Breast epithelium (tissue), 4 donors: ENCODE results near the gene GRPEL1. TPM values are rescaled to one million over a fixed set of nuclear protein-coding genes. Genes with fewer than 3 reads are reported as not detected.

Experiments
- DNase-seq, 2 donors: peaks; one replicate each; pipeline ENCODE4 v3.0.0-alpha.2; 2019; ENCODE audit warnings: low spot score in 2 of 2
- H3K27ac ChIP-seq, 2 donors: fragments of 200-600 bp; sonication (generic) in 1 of 2; one replicate each; pipeline ENCODE4 v1.5.1; 2016 to 2019; ENCODE audit warnings: mild to moderate bottlenecking in 1 of 2
- H3K27me3 ChIP-seq, 2 donors: fragments of 200-600 bp; sonication (generic) in 1 of 2; one replicate each; pipeline versions ENCODE4 v1.5.1 to v1.6.0; 2017 to 2019; ENCODE audit warnings: control low read depth in 1 of 2, mild to moderate bottlenecking in 1 of 2
- H3K36me3 ChIP-seq: fragments of 200-600 bp; one replicate; pipeline ENCODE4 v1.5.1; 2019
- H3K4me1 ChIP-seq, 2 donors: fragments of 200-600 bp; sonication (generic); one replicate each; pipeline ENCODE4 v1.5.1; 2016 to 2019; ENCODE audit warnings: control low read depth in 1 of 2
- H3K4me3 ChIP-seq, 3 donors: fragments of 200-600 bp; sonication (generic); 1 replicate in 2 of 3; 2 replicates in 1 of 3; pipeline ENCODE4 v1.5.1; 2016 to 2019; ENCODE audit warnings: mild to moderate bottlenecking in 3 of 3, moderate library complexity in 2 of 3
- H3K9me3 ChIP-seq, 2 donors: fragments of 200-600 bp; sonication (generic) in 1 of 2; one replicate each; pipeline ENCODE4 v1.5.1; 2016 to 2019; ENCODE audit warnings: control low read depth in 1 of 2
- POLR2A ChIP-seq: fragments of 450-650 bp; IDR thresholded peaks from one replicate; pipeline ENCODE4 v1.6.1; 2016; ENCODE audit warnings: antibody characterized with exemption, mild to moderate bottlenecking, moderate library complexity
- POLR2AphosphoS5 ChIP-seq, 3 donors: sonication (generic); formaldehyde crosslinking; IDR thresholded peaks; one replicate each; pipeline ENCODE4 v1.6.1; 2017; ENCODE audit warnings: antibody characterized with exemption in 3 of 3
- intact Hi-C: fragments of 100-400 bp; cut with DNase I; formaldehyde crosslinking; loops from one replicate; pipeline ENCODE4 v1.15.1; 2023; ENCODE audit warnings: low total_unique reads
- total RNA-seq, 3 donors: library from RNA; depleted of rRNA; stranded (reverse); fragments of >200 nt; gene quantifications; one replicate each; pipeline ENCODE4 v1.1.0, GENCODE V29; 2016
- TF ChIP-seq, protein P1 (sequence below), 3 donors: fragments of 450-650 bp; IDR thresholded peaks; one replicate each; pipeline ENCODE4 v1.5.1; 2016 to 2017; ENCODE audit warnings: antibody characterized with exemption in 3 of 3, mild to moderate bottlenecking in 3 of 3, moderate library complexity in 3 of 3

GRPEL1 gene
- total RNA-seq, 3 donors from 2014 or later, result 20.2 to 24.1 (median 22.6) TPM

DNA sequence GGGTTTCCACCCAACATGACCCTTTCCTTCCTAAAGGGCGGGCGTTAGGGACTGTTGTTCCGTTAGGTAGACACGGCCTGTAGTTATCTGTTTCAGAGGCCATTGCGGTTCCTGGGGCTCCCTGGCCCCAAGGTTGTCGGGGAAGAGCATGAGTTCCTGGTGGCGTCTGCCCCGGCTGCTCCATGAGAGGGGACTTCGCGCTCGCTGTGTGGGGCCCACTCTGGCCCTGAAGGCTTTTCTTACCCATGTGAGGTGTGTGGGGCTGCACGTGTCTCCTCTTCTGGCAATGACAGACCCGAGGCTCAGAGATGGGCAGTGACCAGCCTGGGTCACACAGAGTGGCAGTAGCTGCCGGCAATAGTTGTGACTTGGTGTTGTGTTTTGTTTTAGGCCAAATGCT, 15.6 kb downstream of the GRPEL1 start:
- peaks cover 0 to 8% of the 10 kb centered on the region in 2 donors for H3K4me1 ChIP-seq
- DNase-seq, result no peak
- no peak for TF ChIP-seq POLR2A
- TF ChIP-seq, protein P1, sequence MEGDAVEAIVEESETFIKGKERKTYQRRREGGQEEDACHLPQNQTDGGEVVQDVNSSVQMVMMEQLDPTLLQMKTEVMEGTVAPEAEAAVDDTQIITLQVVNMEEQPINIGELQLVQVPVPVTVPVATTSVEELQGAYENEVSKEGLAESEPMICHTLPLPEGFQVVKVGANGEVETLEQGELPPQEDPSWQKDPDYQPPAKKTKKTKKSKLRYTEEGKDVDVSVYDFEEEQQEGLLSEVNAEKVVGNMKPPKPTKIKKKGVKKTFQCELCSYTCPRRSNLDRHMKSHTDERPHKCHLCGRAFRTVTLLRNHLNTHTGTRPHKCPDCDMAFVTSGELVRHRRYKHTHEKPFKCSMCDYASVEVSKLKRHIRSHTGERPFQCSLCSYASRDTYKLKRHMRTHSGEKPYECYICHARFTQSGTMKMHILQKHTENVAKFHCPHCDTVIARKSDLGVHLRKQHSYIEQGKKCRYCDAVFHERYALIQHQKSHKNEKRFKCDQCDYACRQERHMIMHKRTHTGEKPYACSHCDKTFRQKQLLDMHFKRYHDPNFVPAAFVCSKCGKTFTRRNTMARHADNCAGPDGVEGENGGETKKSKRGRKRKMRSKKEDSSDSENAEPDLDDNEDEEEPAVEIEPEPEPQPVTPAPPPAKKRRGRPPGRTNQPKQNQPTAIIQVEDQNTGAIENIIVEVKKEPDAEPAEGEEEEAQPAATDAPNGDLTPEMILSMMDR (IDR thresholded peaks at IDR 0.05), result no peak
- no peak for TF ChIP-seq POLR2AphosphoS5 (IDR thresholded peaks at IDR 0.05)
- intact Hi-C loops, result no loop called here
- H3K36me3 ChIP-seq, result no peaks in the 10 kb centered on the region
- H3K27me3 ChIP-seq, result no peaks in the 10 kb centered on the region
- H3K9me3 ChIP-seq, result no peaks in the 10 kb centered on the region
- no peak overlapping the region for H3K27ac ChIP-seq
- H3K4me3 ChIP-seq, result no peak overlapping the region

DNA sequence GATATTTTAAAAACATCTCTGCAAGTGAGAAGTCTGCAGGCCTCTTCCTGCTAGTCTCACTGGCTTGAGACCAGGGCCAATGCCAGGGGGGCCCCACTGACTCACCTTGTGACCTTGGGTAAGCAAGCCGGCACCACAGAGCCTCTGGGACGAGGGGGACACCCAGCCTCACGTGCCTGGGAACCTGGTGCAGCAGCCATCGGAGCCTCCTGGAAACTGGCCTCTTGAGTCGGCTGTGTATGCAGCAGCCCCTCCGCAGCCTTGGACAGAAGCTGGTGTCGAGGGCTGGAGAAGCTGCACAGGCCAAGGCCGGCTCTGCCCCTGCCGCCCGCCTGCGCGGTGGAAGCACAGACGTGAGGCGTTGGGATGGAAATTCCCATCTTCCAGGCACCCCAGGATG, 16.0 kb downstream of the GRPEL1 start:
- TF ChIP-seq, protein P1 (IDR thresholded peaks at IDR 0.05), result no peak
- no peak for TF ChIP-seq POLR2A
- no peak for TF ChIP-seq POLR2AphosphoS5 (IDR thresholded peaks at IDR 0.05)
- H3K36me3 ChIP-seq, result no peaks in the 10 kb centered on the region
- no peak overlapping the region for H3K27ac ChIP-seq
- H3K9me3 ChIP-seq, result no peaks in the 10 kb centered on the region
- DNase-seq, result no peak
- no peaks in the 10 kb centered on the region for H3K27me3 ChIP-seq
- no peak overlapping the region for H3K4me3 ChIP-seq
- peaks cover 0 to 12% of the 10 kb centered on the region in 2 donors for H3K4me1 ChIP-seq
- intact Hi-C loops, result no loop called here

DNA sequence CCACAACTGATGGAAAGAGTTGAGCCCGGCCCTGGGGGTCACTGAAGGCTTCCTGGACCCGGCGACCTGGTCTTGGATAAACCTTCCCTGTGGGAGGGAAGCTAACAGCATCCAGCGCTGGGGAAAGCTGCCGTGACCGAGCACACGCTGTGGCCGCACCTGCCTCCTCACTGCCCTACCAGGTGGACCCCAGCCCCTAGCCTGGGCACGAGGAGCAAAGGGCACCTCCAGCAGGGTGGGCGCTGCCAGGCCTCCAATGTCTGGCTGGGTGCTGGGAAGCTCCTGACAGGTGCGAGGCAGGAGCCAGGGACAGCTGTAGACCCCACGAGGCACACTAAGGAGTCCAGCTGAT, 16.7 kb downstream of the GRPEL1 start:
- DNase-seq, result no peak
- Histone ChIP-seq H3K4me3 (no peak overlapping the region), H3K9me3 (no peaks in the 10 kb centered on the region), H3K36me3 (no peaks in the 10 kb centered on the region), H3K4me1 (peaks cover 4 to 20% of the 10 kb centered on the region in 2 donors), H3K27me3 (no peaks in the 10 kb centered on the region), H3K27ac (no peak overlapping the region)
- TF ChIP-seq POLR2A (no peak), POLR2AphosphoS5 (IDR thresholded peaks at IDR 0.05) (no peak)
- TF ChIP-seq, protein P1 (IDR thresholded peaks at IDR 0.05), result no peak
- intact Hi-C loops, result no loop called here

GRCh38 chr4:7050481-7051143, 17.3 kb downstream of the GRPEL1 start:
- H3K4me3 ChIP-seq, result no peak overlapping the region
- TF ChIP-seq POLR2AphosphoS5 (IDR thresholded peaks at IDR 0.05) (no peak), POLR2A (no peak)
- TF ChIP-seq, protein P1 (IDR thresholded peaks at IDR 0.05), result no peak
- H3K36me3 ChIP-seq, result no peaks in the 10 kb centered on the region
- no peaks in the 10 kb centered on the region for H3K9me3 ChIP-seq
- no peak overlapping the region for H3K27ac ChIP-seq
- DNase-seq, result no peak
- H3K4me1 ChIP-seq, result peaks cover 4 to 22% of the 10 kb centered on the region in 2 donors
- H3K27me3 ChIP-seq, result no peaks in the 10 kb centered on the region
- intact Hi-C loops, result no loop called here

- Histone ChIP-seq H3K4me1 (peaks cover 4 to 31% of the 10 kb centered on the region in 2 donors), H3K4me3 (no peak overlapping the region), H3K9me3 (no peaks in the 10 kb centered on the region), H3K36me3 (no peaks in the 10 kb centered on the region), H3K27me3 (no peaks in the 10 kb centered on the region), H3K27ac (no peak overlapping the region)
- no peak for DNase-seq
- intact Hi-C loops, result no loop called here
- TF ChIP-seq, protein P1 (IDR thresholded peaks at IDR 0.05), result no peak
- TF ChIP-seq POLR2AphosphoS5 (IDR thresholded peaks at IDR 0.05) (no peak), POLR2A (no peak)
Measured at GRCh38 chr4:7049739-7050138, 18.1 kb downstream of the GRPEL1 start.
